ENCODE results near the gene GPRIN2.
"Not testable (repeated sequence)": the region's sequence is repeated elsewhere in the genome, so short reads cannot be mapped to it uniquely, and the experiment has no call there.

The GPRIN2 gene

GRCh38 chr10:46537309-46537708 lies 19.1 kb downstream of the GPRIN2 start:
- Histone ChIP-seq H3K36me3 (ENCODE audit: insufficient read depth, insufficient read length, low read length) (no peaks in the 10 kb centered on the region), H3K9ac (ENCODE audit: insufficient read length, low read depth) (no peak overlapping the region), H3K4me3 (ENCODE audit: insufficient read length, low read depth) (no peak overlapping the region), H3K9me3 (ENCODE audit: insufficient read depth, low read length) (no peaks in the 10 kb centered on the region), H3K27me3 (ENCODE audit: insufficient read depth, insufficient read length) (no peaks in the 10 kb centered on the region), H3K4me1 (ENCODE audit: insufficient read depth, insufficient read length) (peaks cover 4% of the 10 kb centered on the region)
- TF ChIP-seq ZNF274 (IDR thresholded peaks at IDR 0.05; ENCODE audit: low read depth, low read length) (no peak), SUZ12 (IDR thresholded peaks at IDR 0.05; ENCODE audit: extremely low read depth, insufficient read depth, insufficient read length) (no peak), YY1 (IDR thresholded peaks at IDR 0.05; ENCODE audit: insufficient read depth, insufficient read length) (no peak)
- no peak for DNase-seq (ENCODE audit: low read depth, low spot score)

DNA sequence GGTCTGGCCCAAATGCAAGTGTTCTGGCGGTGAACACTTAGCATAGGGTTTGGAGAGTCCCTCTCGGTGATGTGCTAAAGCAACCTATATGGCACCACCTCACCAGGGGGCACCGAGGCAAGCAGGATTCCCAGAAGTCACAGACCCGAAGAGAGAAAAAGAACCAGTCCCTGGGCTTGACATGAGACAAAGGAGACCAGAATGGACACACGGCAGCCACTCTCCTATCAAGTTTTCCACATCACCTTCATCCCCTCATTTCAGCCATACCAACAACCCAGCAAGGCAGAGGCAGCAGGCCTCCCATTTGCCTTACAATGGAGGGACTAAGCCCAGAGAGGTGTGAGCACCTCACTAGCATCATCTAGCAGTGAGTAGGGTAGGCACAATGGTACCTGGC lies 19.7 kb downstream of the GPRIN2 start:
- H3K9me3 ChIP-seq (ENCODE audit: insufficient read depth, low read length): no peaks in the 10 kb centered on the region
- no peaks in the 10 kb centered on the region for H3K36me3 ChIP-seq (ENCODE audit: insufficient read depth, insufficient read length, low read length)
- no peak for TF ChIP-seq SUZ12 (IDR thresholded peaks at IDR 0.05; ENCODE audit: extremely low read depth, insufficient read depth, insufficient read length)
- TF ChIP-seq ZNF274 (IDR thresholded peaks at IDR 0.05; ENCODE audit: low read depth, low read length): no peak
- TF ChIP-seq YY1 (IDR thresholded peaks at IDR 0.05; ENCODE audit: insufficient read depth, insufficient read length): no peak
- H3K9ac ChIP-seq (ENCODE audit: insufficient read length, low read depth): no peak overlapping the region
- H3K4me3 ChIP-seq (ENCODE audit: insufficient read length, low read depth): no peak overlapping the region
- H3K4me1 ChIP-seq (ENCODE audit: insufficient read depth, insufficient read length): peaks cover 4% of the 10 kb centered on the region
- no peaks in the 10 kb centered on the region for H3K27me3 ChIP-seq (ENCODE audit: insufficient read depth, insufficient read length)
- no peak for DNase-seq (ENCODE audit: low read depth, low spot score)

DNA sequence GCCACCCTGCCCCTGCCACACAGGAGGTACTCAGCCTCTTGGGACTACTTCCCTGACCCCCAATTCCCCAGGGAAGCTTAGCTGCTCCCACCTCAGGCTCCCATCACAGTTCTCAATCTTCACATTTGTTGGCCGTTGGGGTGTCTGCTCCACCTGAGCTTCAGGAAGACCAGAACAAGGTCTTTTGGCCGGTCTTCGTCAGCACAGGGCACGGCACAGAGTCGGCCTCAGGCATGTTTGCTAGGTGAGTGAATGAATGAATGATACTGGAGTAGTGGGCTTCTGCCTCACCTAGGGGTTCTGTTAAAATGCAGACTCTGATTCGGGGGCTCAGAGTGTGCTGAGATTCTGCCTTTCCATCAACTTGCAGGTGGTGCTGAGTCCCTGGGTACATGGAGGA lies 20.3 kb downstream of the GPRIN2 start:
- Histone ChIP-seq H3K36me3 (ENCODE audit: insufficient read depth, insufficient read length, low read length) (no peaks in the 10 kb centered on the region), H3K27me3 (ENCODE audit: insufficient read depth, insufficient read length) (no peaks in the 10 kb centered on the region), H3K4me1 (ENCODE audit: insufficient read depth, insufficient read length) (peaks cover 4% of the 10 kb centered on the region), H3K4me3 (ENCODE audit: insufficient read length, low read depth) (no peak overlapping the region), H3K9me3 (ENCODE audit: insufficient read depth, low read length) (no peaks in the 10 kb centered on the region), H3K9ac (ENCODE audit: insufficient read length, low read depth) (no peak overlapping the region)
- TF ChIP-seq YY1 (IDR thresholded peaks at IDR 0.05; ENCODE audit: insufficient read depth, insufficient read length) (no peak), SUZ12 (IDR thresholded peaks at IDR 0.05; ENCODE audit: extremely low read depth, insufficient read depth, insufficient read length) (no peak), ZNF274 (IDR thresholded peaks at IDR 0.05; ENCODE audit: low read depth, low read length) (no peak)
- DNase-seq (ENCODE audit: low read depth, low spot score): no peak

GRCh38 chr10:46534828-46535524 lies 21.5 kb downstream of the GPRIN2 start:
- Histone ChIP-seq H3K4me3 (ENCODE audit: insufficient read length, low read depth) (no peak overlapping the region), H3K9me3 (ENCODE audit: insufficient read depth, low read length) (no peaks in the 10 kb centered on the region), H3K27me3 (ENCODE audit: insufficient read depth, insufficient read length) (no peaks in the 10 kb centered on the region), H3K36me3 (ENCODE audit: insufficient read depth, insufficient read length, low read length) (no peaks in the 10 kb centered on the region), H3K9ac (ENCODE audit: insufficient read length, low read depth) (no peak overlapping the region), H3K4me1 (ENCODE audit: insufficient read depth, insufficient read length) (no peaks in the 10 kb centered on the region)
- DNase-seq (ENCODE audit: low read depth, low spot score): no peak
- TF ChIP-seq YY1 (IDR thresholded peaks at IDR 0.05; ENCODE audit: insufficient read depth, insufficient read length): no peak

DNA sequence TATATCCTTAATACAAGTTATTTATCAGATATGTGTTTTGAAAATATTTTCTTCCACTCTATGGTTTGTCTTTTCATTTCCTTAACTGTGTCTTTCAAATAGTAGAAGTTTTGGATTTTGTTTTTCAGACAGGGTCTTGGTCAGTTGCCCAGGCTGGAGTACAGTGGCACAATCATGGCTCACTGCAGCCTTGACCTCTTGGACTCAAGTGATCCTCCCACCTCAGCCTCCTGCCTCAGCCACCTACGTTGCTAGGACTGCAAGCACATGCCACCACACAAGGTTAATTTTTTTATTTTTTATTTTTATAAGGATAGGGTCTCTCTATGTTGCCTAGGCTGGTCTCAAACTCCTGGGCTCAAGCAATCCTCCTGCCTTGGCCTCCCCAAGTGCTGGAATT lies 24.2 kb downstream of the GPRIN2 start:
- H3K4me1 ChIP-seq (ENCODE audit: insufficient read depth, insufficient read length); DNase-seq (ENCODE audit: low read depth, low spot score); H3K9ac ChIP-seq (ENCODE audit: insufficient read length, low read depth); H3K9me3 ChIP-seq (ENCODE audit: insufficient read depth, low read length); H3K36me3 ChIP-seq (ENCODE audit: insufficient read depth, insufficient read length, low read length); H3K4me3 ChIP-seq (ENCODE audit: insufficient read length, low read depth); H3K27me3 ChIP-seq (ENCODE audit: insufficient read depth, insufficient read length): not testable (repeated sequence)

DNA sequence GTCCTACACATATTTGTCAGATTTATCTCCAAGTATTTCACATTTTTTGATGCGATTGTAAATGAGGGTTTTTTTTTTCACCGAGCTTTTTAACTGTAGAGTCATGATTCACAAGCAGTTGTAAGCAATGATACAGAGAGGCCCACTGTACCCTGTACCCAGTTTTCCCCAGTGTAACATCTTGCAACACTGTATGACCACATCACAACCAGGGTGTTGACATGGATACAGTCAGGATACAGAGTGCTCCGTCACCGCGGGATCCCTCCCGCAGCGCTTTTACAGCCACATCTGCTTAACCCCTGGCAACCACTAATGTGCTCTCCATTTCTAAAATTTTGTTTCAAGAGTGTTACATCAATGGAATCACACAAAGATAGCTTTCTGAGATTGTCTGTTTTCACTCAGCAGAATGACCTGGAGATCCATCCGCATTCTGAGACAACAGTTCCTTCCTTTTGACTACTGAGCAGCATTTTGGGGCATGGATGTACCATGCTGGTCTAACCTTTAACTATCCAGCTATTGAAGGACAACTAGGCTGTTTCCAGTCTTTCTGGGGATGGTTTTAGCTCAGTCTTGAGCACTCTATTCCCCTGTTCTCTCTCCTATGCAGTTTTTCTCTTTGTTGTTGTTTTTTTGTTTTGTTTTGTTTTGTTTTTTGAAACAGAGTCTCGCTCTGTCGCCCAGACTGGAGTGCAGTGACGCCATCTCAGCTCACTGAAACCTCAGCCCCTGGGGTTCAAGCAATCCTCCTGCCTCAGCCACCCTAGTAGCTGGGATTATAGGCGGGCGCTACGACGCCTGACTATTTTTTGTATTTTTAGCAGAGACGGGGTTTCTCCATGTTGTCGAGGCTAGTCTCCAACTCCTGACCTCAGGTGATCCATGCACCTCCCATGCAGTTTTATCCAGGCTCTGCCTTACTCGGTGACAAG lies 25.9 kb downstream of the GPRIN2 start:
- Histone ChIP-seq H3K9me3 (ENCODE audit: insufficient read depth, low read length) (no peaks in the 10 kb centered on the region), H3K36me3 (ENCODE audit: insufficient read depth, insufficient read length, low read length) (no peaks in the 10 kb centered on the region), H3K4me1 (ENCODE audit: insufficient read depth, insufficient read length) (no peaks in the 10 kb centered on the region), H3K4me3 (ENCODE audit: insufficient read length, low read depth) (no peak overlapping the region), H3K9ac (ENCODE audit: insufficient read length, low read depth) (no peak overlapping the region), H3K27me3 (ENCODE audit: insufficient read depth, insufficient read length) (no peaks in the 10 kb centered on the region)
- no peak for DNase-seq (ENCODE audit: low read depth, low spot score)
- TF ChIP-seq ZNF274 (IDR thresholded peaks at IDR 0.05; ENCODE audit: low read depth, low read length) (no peak), YY1 (IDR thresholded peaks at IDR 0.05; ENCODE audit: insufficient read depth, insufficient read length) (no peak), SUZ12 (IDR thresholded peaks at IDR 0.05; ENCODE audit: extremely low read depth, insufficient read depth, insufficient read length) (no peak)

GRCh38 chr10:46529742-46530141 lies 26.7 kb downstream of the GPRIN2 start:
- H3K36me3 ChIP-seq (ENCODE audit: insufficient read depth, insufficient read length, low read length); H3K4me1 ChIP-seq (ENCODE audit: insufficient read depth, insufficient read length); H3K9me3 ChIP-seq (ENCODE audit: insufficient read depth, low read length); DNase-seq (ENCODE audit: low read depth, low spot score); H3K27me3 ChIP-seq (ENCODE audit: insufficient read depth, insufficient read length); H3K9ac ChIP-seq (ENCODE audit: insufficient read length, low read depth); H3K4me3 ChIP-seq (ENCODE audit: insufficient read length, low read depth): not testable (repeated sequence)

All from NT2/D1 (cell line).